IMR-90 (cell line): ENCODE measurements around the gene MYT1. TPM values are rescaled to one million over a fixed set of nuclear protein-coding genes. Genes with fewer than 3 reads are reported as not detected.

Experiments
- ATAC-seq: fragments of 200-7000 bp; cut with Tn5 transposase; 2 replicates; pipeline ENCODE4 v1.9.1; 2020; ENCODE audit warnings: low read depth, mild to moderate bottlenecking, moderate library complexity
- BruUV-seq: library from RNA; stranded (reverse); fragments of 400-500 nt; replicated peaks from 2 replicates; lab custom pipeline; 2021; lab: Mats Ljungman, UMichigan
- CTCF ChIA-PET: fragments of 300-600 bp; formaldehyde crosslinking; extraction: SDS; loops from one replicate; lab custom pipeline; 2021; ENCODE audit warnings: antibody characterized with exemption; lab: Yijun Ruan, JAX
- POLR2A ChIA-PET: fragments of 300-600 bp; sonication (Branson Sonifier 250); formaldehyde crosslinking; loops from one replicate; lab custom pipeline; 2022; ENCODE audit warnings: antibody characterized with exemption; ENCODE audit not compliant: unreplicated experiment; lab: Charles Lee
- DNase-seq: peaks from one replicate; pipeline ENCODE4 v3.0.0; 2013
- H2AFZ ChIP-seq: replicated peaks from 2 replicates; pipeline ENCODE3; 2013; ENCODE audit warnings: low read length, mild to moderate bottlenecking; ENCODE audit not compliant: poor library complexity
- H2AK5ac ChIP-seq: 2 replicates; pipeline ENCODE4 v1.6.1; 2013; ENCODE audit warnings: low read depth, low read length, inconsistent platforms
- H2AK9ac ChIP-seq: replicated peaks from 2 replicates; pipeline ENCODE3; 2013; ENCODE audit warnings: mild to moderate bottlenecking, low read depth, low read length, moderate library complexity; ENCODE audit not compliant: poor library complexity
- H2BK120ac ChIP-seq: 2 replicates; pipeline ENCODE4 v1.6.1; 2013; ENCODE audit warnings: low read depth, low read length, inconsistent platforms
- H2BK15ac ChIP-seq: 3 replicates; pipeline ENCODE4 v1.6.1; 2013; ENCODE audit warnings: low read depth, low read length, inconsistent platforms
- H2BK20ac ChIP-seq: 2 replicates; pipeline ENCODE4 v1.6.1; 2013; ENCODE audit warnings: low read depth, mild to moderate bottlenecking, inconsistent platforms, low read length, moderate library complexity
- H2BK5ac ChIP-seq: 2 replicates; pipeline ENCODE4 v1.6.1; 2013; ENCODE audit warnings: mild to moderate bottlenecking, low read depth, low read length, inconsistent platforms; ENCODE audit not compliant: poor library complexity, severe bottlenecking
- H3K14ac ChIP-seq: replicated peaks from 2 replicates; pipeline ENCODE4 v1.6.1; 2013; ENCODE audit warnings: low read depth, low read length, inconsistent platforms
- H3K18ac ChIP-seq: 2 replicates; pipeline ENCODE4 v1.6.1; 2013; ENCODE audit warnings: low read depth, low read length, control low read depth
- H3K23ac ChIP-seq: 2 replicates; pipeline ENCODE4 v1.6.1; 2013; ENCODE audit warnings: low read depth, low read length, inconsistent platforms
- H3K27ac ChIP-seq: 2 replicates; pipeline ENCODE4 v1.5.1; 2013; ENCODE audit warnings: mild to moderate bottlenecking, control low read depth, low read length; ENCODE audit not compliant: insufficient read depth
- H3K27me3 ChIP-seq: 2 replicates; pipeline ENCODE4 v1.6.1; 2013; ENCODE audit warnings: low read length; ENCODE audit not compliant: control insufficient read depth, insufficient read depth
- H3K36me3 ChIP-seq: 2 replicates; pipeline ENCODE4 v1.6.1; 2013; ENCODE audit warnings: low read length, mixed read lengths; ENCODE audit not compliant: control insufficient read depth, insufficient read depth
- H3K4ac ChIP-seq: 2 replicates; pipeline ENCODE4 v1.6.1; 2013; ENCODE audit warnings: low read depth, low read length, inconsistent platforms
- H3K4me1 ChIP-seq: 2 replicates; pipeline ENCODE4 v1.6.1; 2013; ENCODE audit warnings: low read length, mixed read lengths; ENCODE audit not compliant: control insufficient read depth, insufficient read depth
- H3K4me2 ChIP-seq: 2 replicates; pipeline ENCODE4 v1.6.1; 2013; ENCODE audit warnings: low read depth, mild to moderate bottlenecking, control low read depth, low read length, moderate library complexity
- H3K4me3 ChIP-seq: 2 replicates; pipeline ENCODE4 v1.5.1; 2013; ENCODE audit warnings: low read depth, mild to moderate bottlenecking, control low read depth, low read length, moderate library complexity; ENCODE audit not compliant: insufficient read depth
- H3K56ac ChIP-seq: 2 replicates; pipeline ENCODE4 v1.6.1; 2013; ENCODE audit warnings: low read length, inconsistent platforms; ENCODE audit not compliant: insufficient read depth; ENCODE audit errors: extremely low read depth
- H3K79me1 ChIP-seq, 2 experiments: 2 replicates each; pipeline ENCODE4 v1.6.1; 2013; ENCODE audit warnings: low read length in 2 of 2, inconsistent platforms in 1 of 2, low read depth in 1 of 2
- H3K9ac ChIP-seq: 2 replicates; pipeline ENCODE4 v1.6.1; 2013; ENCODE audit warnings: low read depth, low read length, control low read depth
- H3K9me1 ChIP-seq: 2 replicates; pipeline ENCODE4 v1.6.1; 2013; ENCODE audit warnings: low read length, inconsistent platforms; ENCODE audit not compliant: insufficient read depth
- H3K9me3 ChIP-seq: 2 replicates; pipeline ENCODE4 v1.6.1; 2013; ENCODE audit warnings: low read length; ENCODE audit not compliant: control insufficient read depth, insufficient read depth
- H4K20me1 ChIP-seq: 2 replicates; pipeline ENCODE4 v1.6.1; 2013; ENCODE audit warnings: low read length, inconsistent platforms; ENCODE audit not compliant: insufficient read depth
- H4K5ac ChIP-seq: 2 replicates; pipeline ENCODE4 v1.6.1; 2013; ENCODE audit warnings: mild to moderate bottlenecking, low read depth, low read length, control low read depth
- H4K8ac ChIP-seq, 2 experiments: 2 replicates each; pipeline ENCODE4 v1.6.1; 2013; ENCODE audit warnings: low read depth in 2 of 2, low read length in 2 of 2, control low read depth in 1 of 2, inconsistent platforms in 1 of 2
- H4K91ac ChIP-seq: 2 replicates; pipeline ENCODE4 v1.6.1; 2013; ENCODE audit warnings: low read depth, low read length, inconsistent platforms; ENCODE audit not compliant: insufficient read depth
- CHD1 ChIP-seq: IDR thresholded peaks from 2 replicates; pipeline ENCODE4 v1.6.1; 2012; ENCODE audit warnings: low read depth, low read length, improper control_type of control experiment
- ELK1 ChIP-seq: fragments of 150-350 bp; IDR thresholded peaks from 2 replicates; pipeline ENCODE4 v1.6.1; 2016; ENCODE audit warnings: low read depth, mild to moderate bottlenecking, low read length, moderate library complexity, borderline replicate concordance
- FOS ChIP-seq: fragments of 150-350 bp; IDR thresholded peaks from 2 replicates; pipeline ENCODE4 v1.6.1; 2016; ENCODE audit warnings: low read depth, low read length
- MAFK ChIP-seq: IDR thresholded peaks from 2 replicates; pipeline ENCODE4 v1.6.1; 2012; ENCODE audit warnings: low read depth, low read length, improper control_type of control experiment
- MAZ ChIP-seq: IDR thresholded peaks from 2 replicates; pipeline ENCODE4 v1.6.1; 2012; ENCODE audit warnings: low read depth, mild to moderate bottlenecking, low read length, improper control_type of control experiment, moderate library complexity, borderline replicate concordance
- NFE2L2 ChIP-seq: fragments of 150-350 bp; IDR thresholded peaks from 2 replicates; pipeline ENCODE4 v1.6.1; 2016; ENCODE audit warnings: low read depth, mild to moderate bottlenecking, low read length
- SMC3 ChIP-seq: fragments of 150-350 bp; IDR thresholded peaks from 2 replicates; pipeline ENCODE4 v1.6.1; 2016; ENCODE audit warnings: low read depth, mild to moderate bottlenecking, antibody characterized with exemption, low read length, moderate library complexity
- WGBS, 2 experiments: methylation state at CpG; one replicate each; pipeline versions ENCODE4 v1.1.5 to v1.1.7; 2013; ENCODE audit warnings: missing lambda C conversion rate in 2 of 2; ENCODE audit not compliant: insufficient read length in 1 of 2; ENCODE audit errors: extremely low coverage in 2 of 2; 5-methylcytosine and 5-hydroxymethylcytosine counted together
- dilution Hi-C: fragments of 300-500 bp; cut with HindIII; formaldehyde crosslinking; loops from one replicate; pipeline ENCODE4 v1.14.3; 2018; ENCODE audit warnings: low sequenced_read_pairs; ENCODE audit not compliant: unreplicated experiment
- in situ Hi-C: fragments of 300-500 bp; cut with MboI; formaldehyde crosslinking; loops from 3 replicates; pipeline ENCODE4 v1.14.3; 2019; ENCODE audit warnings: low sequenced_read_pairs, inconsistent platforms, mixed read lengths
- intact Hi-C: fragments of 100-400 bp; cut with micrococcal nuclease; formaldehyde crosslinking; loops from 2 replicates; pipeline ENCODE4 v1.10.0; 2022
- polyA plus RNA-seq, 3 experiments: library from polyadenylated mRNA; depleted of rRNA; stranded (reverse); fragments of >200 nt; gene quantifications; 2 replicates each; pipeline ENCODE4 v1.2.3, GENCODE V29; 2012; ENCODE audit warnings: low replicate concordance in 1 of 3
- total RNA-seq: library from RNA; depleted of rRNA; stranded (reverse); fragments of >200 nt; gene quantifications from 2 replicates; pipeline ENCODE4 v1.2.3, GENCODE V29; 2012

MYT1 gene
- total and polyA plus RNA-seq, 2 of the 4 experiments (the other 2 are of a cell fraction) = not detected

- H3K79me1 ChIP-seq = no peaks in the 10 kb centered on the region
- no peak overlapping the region for H3K4me2 ChIP-seq
- H3K23ac ChIP-seq = no peak overlapping the region
- H4K5ac ChIP-seq = no peak overlapping the region
- H3K27me3 ChIP-seq = no peaks in the 10 kb centered on the region
- ATAC-seq = no peak
- no peaks in the 10 kb centered on the region; the same call in 1 of the 2 replicates for H3K9me1 ChIP-seq
- WGBS, 2 experiments = 95% methylated on average over 4 of the region's 7 CpGs; no CpG with 5 or more reads in 1 of the 2 experiments
- POLR2A ChIA-PET = no interaction called here
- no peak for DNase-seq
- H3K27ac ChIP-seq = no peak overlapping the region
- H3K36me3 ChIP-seq = peaks cover 7% of the 10 kb centered on the region
- dilution Hi-C loops = no loop called here
- H4K8ac ChIP-seq = no peak overlapping the region
- no peak overlapping the region for H3K56ac ChIP-seq
- no peak overlapping the region for H3K18ac ChIP-seq
- no peak overlapping the region for H2BK15ac ChIP-seq
- H3K4me3 ChIP-seq = no peak overlapping the region
- no peak for TF ChIP-seq SMC3
- no peak for TF ChIP-seq MAZ
- TF ChIP-seq NFE2L2 = no peak
- no peak for TF ChIP-seq MAFK
- no peak for TF ChIP-seq ELK1
- no peak for TF ChIP-seq FOS
- no peak for TF ChIP-seq CHD1
- H2BK5ac ChIP-seq = no peak overlapping the region
- no peak overlapping the region for H2AK5ac ChIP-seq
- no peak overlapping the region for H3K9ac ChIP-seq
- BruUV-seq = no TSS peak
- no peak overlapping the region for H3K14ac ChIP-seq
- H3K4ac ChIP-seq = no peak overlapping the region
- H2AFZ ChIP-seq = no peak overlapping the region
- H3K9me3 ChIP-seq = no peaks in the 10 kb centered on the region
- in situ Hi-C loops = no loop called here
- H2AK9ac ChIP-seq = no peak overlapping the region
- intact Hi-C loops = no loop called here
- H4K20me1 ChIP-seq = no peaks in the 10 kb centered on the region
- H2BK120ac ChIP-seq = no peak overlapping the region
- no peaks in the 10 kb centered on the region for H3K4me1 ChIP-seq
- no peak overlapping the region for H2BK20ac ChIP-seq
- H4K91ac ChIP-seq = no peak overlapping the region
- CTCF ChIA-PET = no interaction called here
Observed at GRCh38 chr20:64276817-64277216, 112.6 kb downstream of the MYT1 start.
